GM23338 (cell line): ENCODE measurements around the gene ASPSCR1. TPM values are rescaled to one million over a fixed set of nuclear protein-coding genes. Genes with fewer than 3 reads are reported as not detected.

ENCODE experiments used
- ATAC-seq: fragments of 200-7000 bp; cut with Tn5 transposase; 3 replicates; pipeline ENCODE4 v1.9.1; 2020
- DNase-seq: peaks from one replicate; pipeline ENCODE4 v3.0.0-alpha.2; 2015; ENCODE audit warnings: low spot score
- H2AFZ ChIP-seq: fragments of 200-600 bp; sonication (generic); 2 replicates; pipeline ENCODE4 v1.8.0; 2016; ENCODE audit warnings: antibody characterized with exemption, mild to moderate bottlenecking, moderate library complexity
- H3F3A ChIP-seq: fragments of 200-600 bp; sonication (generic); replicated peaks from 2 replicates; pipeline ENCODE4 v1.8.0; 2017; ENCODE audit warnings: antibody characterized with exemption, mixed run types, low read depth
- H3K27ac ChIP-seq: fragments of 200-600 bp; sonication (generic); 2 replicates; pipeline ENCODE4 v1.6.1; 2016; ENCODE audit warnings: low read depth
- H3K27me3 ChIP-seq: fragments of 200-600 bp; sonication (generic); 2 replicates; pipeline ENCODE4 v1.8.0; 2016; ENCODE audit warnings: mild to moderate bottlenecking, mixed run types, moderate library complexity; ENCODE audit not compliant: insufficient read depth
- H3K36me3 ChIP-seq: fragments of 200-600 bp; sonication (generic); 2 replicates; pipeline ENCODE4 v1.8.0; 2016; ENCODE audit warnings: mild to moderate bottlenecking; ENCODE audit not compliant: insufficient read depth
- H3K4me1 ChIP-seq: fragments of 200-600 bp; sonication (generic); 2 replicates; pipeline ENCODE4 v1.8.0; 2016; ENCODE audit warnings: mild to moderate bottlenecking, moderate library complexity; ENCODE audit not compliant: insufficient read depth
- H3K4me2 ChIP-seq: fragments of 200-600 bp; sonication (generic); 2 replicates; pipeline ENCODE4 v1.7.1; 2017; ENCODE audit warnings: mixed run types
- H3K4me3 ChIP-seq: fragments of 200-600 bp; sonication (generic); 2 replicates; pipeline ENCODE4 v1.6.1; 2016; ENCODE audit warnings: mixed run types
- H3K79me2 ChIP-seq: fragments of 200-600 bp; sonication (generic); replicated peaks from 2 replicates; pipeline ENCODE4 v1.8.0; 2017; ENCODE audit warnings: mild to moderate bottlenecking; ENCODE audit not compliant: insufficient read depth
- H3K9me2 ChIP-seq: fragments of 200-600 bp; sonication (generic); 2 replicates; pipeline ENCODE4 v1.8.0; 2017; ENCODE audit not compliant: insufficient read depth
- H4K20me1 ChIP-seq: fragments of 200-600 bp; sonication (generic); replicated peaks from 2 replicates; pipeline ENCODE4 v1.8.0; 2017; ENCODE audit warnings: mild to moderate bottlenecking; ENCODE audit not compliant: insufficient read depth
- H3K27ac Mint-ChIP-seq: 2 replicates; pipeline ENCODE4 v1.8.0; 2020; ENCODE audit warnings: inconsistent platforms, mild to moderate bottlenecking, moderate library complexity, mixed read lengths
- H3K27me3 Mint-ChIP-seq: 3 replicates; pipeline ENCODE4 v1.8.0; 2022; ENCODE audit warnings: low read depth, mild to moderate bottlenecking, moderate library complexity, mixed read lengths, inconsistent platforms; ENCODE audit not compliant: insufficient read depth, poor library complexity
- H3K36me3 Mint-ChIP-seq: 3 replicates; pipeline ENCODE4 v1.8.0; 2021; ENCODE audit warnings: low read depth, mild to moderate bottlenecking, inconsistent platforms, moderate library complexity, mixed read lengths
- H3K4me1 Mint-ChIP-seq: 3 replicates; pipeline ENCODE4 v1.8.0; 2020; ENCODE audit warnings: mild to moderate bottlenecking, inconsistent platforms, mixed read lengths
- H3K4me3 Mint-ChIP-seq: 3 replicates; pipeline ENCODE4 v1.8.0; 2021; ENCODE audit warnings: moderate library complexity, mild to moderate bottlenecking, inconsistent platforms, mixed read lengths
- H3K9me3 Mint-ChIP-seq: 3 replicates; pipeline ENCODE4 v1.8.0; 2020; ENCODE audit warnings: moderate library complexity, mild to moderate bottlenecking, inconsistent platforms, mixed read lengths
- CREB1 ChIP-seq: fragments of 250-450 bp; sonication (Bioruptor Pico); IDR thresholded peaks from 2 replicates; pipeline ENCODE4 v1.5.0; 2020; ENCODE audit warnings: low read depth, mild to moderate bottlenecking, moderate library complexity
- EZH2phosphoT487 ChIP-seq: fragments of 200-600 bp; sonication (generic); IDR thresholded peaks from one replicate; pipeline ENCODE4 v1.8.1; 2018; ENCODE audit warnings: antibody characterized with exemption; ENCODE audit not compliant: unreplicated experiment
- NANOG ChIP-seq: IDR thresholded peaks from 2 replicates; pipeline ENCODE4 v1.6.1; 2016; ENCODE audit warnings: antibody characterized with exemption, borderline replicate concordance
- POLR2AphosphoS5 ChIP-seq: IDR thresholded peaks from 2 replicates; pipeline ENCODE4 v1.6.1; 2016; ENCODE audit warnings: antibody characterized with exemption, low read depth
- STAT1 ChIP-seq: IDR thresholded peaks from one replicate; pipeline ENCODE4 v1.6.1; 2016; ENCODE audit warnings: antibody characterized with exemption; ENCODE audit not compliant: unreplicated experiment
- ZNF114 ChIP-seq: fragments of 250-450 bp; sonication (Bioruptor Pico); IDR thresholded peaks from 2 replicates; pipeline ENCODE4 v1.5.0; 2020; ENCODE audit warnings: mild to moderate bottlenecking, moderate library complexity
- ZNF331 ChIP-seq: fragments of 250-450 bp; sonication (Bioruptor Pico); IDR thresholded peaks from 2 replicates; pipeline ENCODE4 v1.5.0; 2020; ENCODE audit warnings: low read depth, mild to moderate bottlenecking, moderate library complexity
- polyA plus RNA-seq: library from polyadenylated mRNA; unstranded; fragments of >200 nt; fragmentation: Nextera tagmentation; extraction: Ambion mirVana; gene quantifications from 2 replicates; pipeline ENCODE4 v1.2.1, GENCODE V29; 2016
- total RNA-seq: library from RNA; depleted of rRNA; stranded (reverse); fragments of >200 nt; shearing (Covaris generic); gene quantifications from 2 replicates; pipeline ENCODE4 v1.2.3, GENCODE V29; 2014
- TF ChIP-seq, protein P1 (sequence below): IDR thresholded peaks from 2 replicates; pipeline ENCODE4 v1.6.1; 2016; ENCODE audit warnings: antibody characterized with exemption
- TF ChIP-seq, protein P2 (sequence below), 2 experiments: fragments of 200-600 bp in 1 of 2; sonication (generic) in 1 of 2; conservative IDR thresholded peaks; 2 replicates each; pipeline versions ENCODE4 v1.5.1 to v1.6.1; 2016 to 2017; ENCODE audit warnings: antibody characterized with exemption in 2 of 2, low read depth in 2 of 2, mild to moderate bottlenecking in 2 of 2, moderate library complexity in 1 of 2
- TF ChIP-seq, protein P3 (sequence below): IDR thresholded peaks from one replicate; pipeline ENCODE4 v1.6.1; 2018; ENCODE audit warnings: antibody characterized with exemption; ENCODE audit not compliant: unreplicated experiment

ASPSCR1 gene
- total and polyA plus RNA-seq, 2 experiments from 2014 or later, result 44.2 to 46.9 TPM

DNA sequence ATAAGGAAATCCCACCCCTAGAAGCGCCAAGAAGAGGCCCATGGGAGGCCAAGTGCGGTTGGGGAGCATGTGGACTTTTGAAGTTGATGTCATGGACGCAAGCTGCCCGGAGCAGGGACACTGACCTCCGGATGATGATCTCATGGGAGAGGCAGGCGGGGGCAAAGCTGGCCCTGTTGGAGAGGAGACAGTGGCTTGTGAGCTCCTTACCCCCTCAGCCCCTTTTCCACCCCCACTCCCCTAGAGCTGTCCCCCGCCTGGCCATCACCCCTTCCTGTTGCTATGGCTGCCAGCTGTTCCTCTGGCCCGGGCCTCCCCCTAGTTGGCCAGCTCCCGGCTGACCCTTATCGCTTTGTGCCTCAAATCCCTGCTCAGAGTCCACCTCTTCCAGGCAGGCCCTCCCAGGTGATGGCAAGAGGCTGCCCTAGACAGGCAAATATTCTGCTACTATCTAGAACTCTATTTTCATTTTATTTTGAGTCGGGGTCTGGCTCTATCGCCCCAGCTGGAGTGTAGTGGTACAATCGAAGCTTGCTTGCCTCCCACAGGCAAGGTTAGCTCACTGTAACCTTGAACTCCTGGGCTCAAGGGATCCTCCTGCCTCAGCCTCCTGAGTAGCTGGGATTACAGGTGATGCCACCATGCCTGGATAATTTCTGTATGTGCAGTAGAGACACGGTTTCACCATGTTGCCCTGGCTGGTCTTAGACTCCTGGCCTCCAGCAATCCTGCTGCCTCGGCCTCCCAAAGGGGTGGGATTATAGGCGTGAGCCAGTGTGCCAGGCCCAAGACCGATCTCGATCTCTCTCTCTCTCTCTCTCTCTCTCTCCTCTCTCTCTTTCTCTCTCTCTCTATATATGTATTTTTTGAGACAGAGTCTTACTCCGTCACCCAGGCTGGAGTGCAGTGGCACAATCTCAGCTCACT lies 23.0 kb upstream of the ASPSCR1 start (continued):
- TF ChIP-seq, protein P1, sequence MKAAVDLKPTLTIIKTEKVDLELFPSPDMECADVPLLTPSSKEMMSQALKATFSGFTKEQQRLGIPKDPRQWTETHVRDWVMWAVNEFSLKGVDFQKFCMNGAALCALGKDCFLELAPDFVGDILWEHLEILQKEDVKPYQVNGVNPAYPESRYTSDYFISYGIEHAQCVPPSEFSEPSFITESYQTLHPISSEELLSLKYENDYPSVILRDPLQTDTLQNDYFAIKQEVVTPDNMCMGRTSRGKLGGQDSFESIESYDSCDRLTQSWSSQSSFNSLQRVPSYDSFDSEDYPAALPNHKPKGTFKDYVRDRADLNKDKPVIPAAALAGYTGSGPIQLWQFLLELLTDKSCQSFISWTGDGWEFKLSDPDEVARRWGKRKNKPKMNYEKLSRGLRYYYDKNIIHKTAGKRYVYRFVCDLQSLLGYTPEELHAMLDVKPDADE, result no peak

DNA sequence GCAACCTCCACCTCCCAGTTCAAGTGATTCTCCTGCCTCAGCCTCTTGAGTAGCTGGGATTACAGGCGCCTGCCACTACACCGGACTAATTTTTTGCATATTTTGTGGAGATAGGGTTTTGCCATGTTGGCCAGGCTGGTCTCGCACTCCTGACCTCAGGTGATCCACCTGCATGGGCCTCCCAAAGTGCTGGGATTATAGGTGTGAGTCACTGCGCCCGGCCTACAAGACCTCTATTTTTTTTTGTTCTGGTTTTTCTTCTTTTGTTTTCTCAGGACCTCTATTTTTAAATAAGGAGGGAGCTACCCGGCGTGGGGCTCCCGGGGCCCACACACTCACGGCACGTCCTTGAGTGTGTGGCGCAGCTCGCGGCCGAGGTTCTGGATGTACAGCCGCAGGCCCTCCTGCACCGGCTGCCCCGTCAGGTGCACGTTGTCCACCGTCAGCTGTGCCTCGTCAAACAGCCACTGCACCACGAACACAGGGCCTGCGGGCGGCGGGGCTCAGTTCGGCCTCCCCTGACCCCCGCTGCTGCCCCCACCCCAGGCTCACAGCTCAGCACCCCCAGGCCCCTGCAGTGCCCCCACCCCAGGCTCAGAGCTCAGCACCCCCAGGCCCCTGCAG lies 22.3 kb upstream of the ASPSCR1 start:
- Mint-ChIP-seq H3K36me3 (no peaks in the 10 kb centered on the region; the same call in 2 of the 3 replicates), H3K4me3 (no peak overlapping the region), H3K27me3 (peaks cover 40% of the 10 kb centered on the region), H3K9me3 (peaks cover 3% of the 10 kb centered on the region; the same call in 1 of the 3 replicates), H3K4me1 (no peaks in the 10 kb centered on the region; the same call in 2 of the 3 replicates), H3K27ac (no peak overlapping the region)
- H3K79me2 ChIP-seq, result no peaks in the 10 kb centered on the region
- H3K36me3 ChIP-seq, result no peaks in the 10 kb centered on the region
- no peaks in the 10 kb centered on the region for H3F3A ChIP-seq
- H3K27ac ChIP-seq, result no peak overlapping the region
- peaks cover 6% of the 10 kb centered on the region; the same call in 1 of the 2 replicates for H4K20me1 ChIP-seq
- no peak for ATAC-seq
- H3K4me3 ChIP-seq, result no peak overlapping the region
- no peak for DNase-seq
- H3K4me1 ChIP-seq, result no peaks in the 10 kb centered on the region
- no peaks in the 10 kb centered on the region for H3K9me2 ChIP-seq
- no peak overlapping the region for H3K4me2 ChIP-seq
- H2AFZ ChIP-seq, result no peak overlapping the region
- peaks cover 35% of the 10 kb centered on the region for H3K27me3 ChIP-seq
- no peak for TF ChIP-seq ZNF114 (CRISPR knock-in tag)
- TF ChIP-seq CREB1 (CRISPR knock-in tag), result no peak
- no peak for TF ChIP-seq EZH2phosphoT487
- no peak for TF ChIP-seq NANOG
- TF ChIP-seq, protein P1, result no peak
- TF ChIP-seq POLR2AphosphoS5, result no peak
- no peak for TF ChIP-seq STAT1
- no peak for TF ChIP-seq ZNF331 (CRISPR knock-in tag)
- TF ChIP-seq, protein P2, sequence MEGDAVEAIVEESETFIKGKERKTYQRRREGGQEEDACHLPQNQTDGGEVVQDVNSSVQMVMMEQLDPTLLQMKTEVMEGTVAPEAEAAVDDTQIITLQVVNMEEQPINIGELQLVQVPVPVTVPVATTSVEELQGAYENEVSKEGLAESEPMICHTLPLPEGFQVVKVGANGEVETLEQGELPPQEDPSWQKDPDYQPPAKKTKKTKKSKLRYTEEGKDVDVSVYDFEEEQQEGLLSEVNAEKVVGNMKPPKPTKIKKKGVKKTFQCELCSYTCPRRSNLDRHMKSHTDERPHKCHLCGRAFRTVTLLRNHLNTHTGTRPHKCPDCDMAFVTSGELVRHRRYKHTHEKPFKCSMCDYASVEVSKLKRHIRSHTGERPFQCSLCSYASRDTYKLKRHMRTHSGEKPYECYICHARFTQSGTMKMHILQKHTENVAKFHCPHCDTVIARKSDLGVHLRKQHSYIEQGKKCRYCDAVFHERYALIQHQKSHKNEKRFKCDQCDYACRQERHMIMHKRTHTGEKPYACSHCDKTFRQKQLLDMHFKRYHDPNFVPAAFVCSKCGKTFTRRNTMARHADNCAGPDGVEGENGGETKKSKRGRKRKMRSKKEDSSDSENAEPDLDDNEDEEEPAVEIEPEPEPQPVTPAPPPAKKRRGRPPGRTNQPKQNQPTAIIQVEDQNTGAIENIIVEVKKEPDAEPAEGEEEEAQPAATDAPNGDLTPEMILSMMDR (conservative IDR thresholded peaks at IDR 0.05; ENCODE audit: low read depth in 2 of 2), result no peak
- TF ChIP-seq, protein P3, sequence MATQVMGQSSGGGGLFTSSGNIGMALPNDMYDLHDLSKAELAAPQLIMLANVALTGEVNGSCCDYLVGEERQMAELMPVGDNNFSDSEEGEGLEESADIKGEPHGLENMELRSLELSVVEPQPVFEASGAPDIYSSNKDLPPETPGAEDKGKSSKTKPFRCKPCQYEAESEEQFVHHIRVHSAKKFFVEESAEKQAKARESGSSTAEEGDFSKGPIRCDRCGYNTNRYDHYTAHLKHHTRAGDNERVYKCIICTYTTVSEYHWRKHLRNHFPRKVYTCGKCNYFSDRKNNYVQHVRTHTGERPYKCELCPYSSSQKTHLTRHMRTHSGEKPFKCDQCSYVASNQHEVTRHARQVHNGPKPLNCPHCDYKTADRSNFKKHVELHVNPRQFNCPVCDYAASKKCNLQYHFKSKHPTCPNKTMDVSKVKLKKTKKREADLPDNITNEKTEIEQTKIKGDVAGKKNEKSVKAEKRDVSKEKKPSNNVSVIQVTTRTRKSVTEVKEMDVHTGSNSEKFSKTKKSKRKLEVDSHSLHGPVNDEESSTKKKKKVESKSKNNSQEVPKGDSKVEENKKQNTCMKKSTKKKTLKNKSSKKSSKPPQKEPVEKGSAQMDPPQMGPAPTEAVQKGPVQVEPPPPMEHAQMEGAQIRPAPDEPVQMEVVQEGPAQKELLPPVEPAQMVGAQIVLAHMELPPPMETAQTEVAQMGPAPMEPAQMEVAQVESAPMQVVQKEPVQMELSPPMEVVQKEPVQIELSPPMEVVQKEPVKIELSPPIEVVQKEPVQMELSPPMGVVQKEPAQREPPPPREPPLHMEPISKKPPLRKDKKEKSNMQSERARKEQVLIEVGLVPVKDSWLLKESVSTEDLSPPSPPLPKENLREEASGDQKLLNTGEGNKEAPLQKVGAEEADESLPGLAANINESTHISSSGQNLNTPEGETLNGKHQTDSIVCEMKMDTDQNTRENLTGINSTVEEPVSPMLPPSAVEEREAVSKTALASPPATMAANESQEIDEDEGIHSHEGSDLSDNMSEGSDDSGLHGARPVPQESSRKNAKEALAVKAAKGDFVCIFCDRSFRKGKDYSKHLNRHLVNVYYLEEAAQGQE, result no peak
